ENCODE results near the gene MPDU1. TPM values are rescaled to one million over a fixed set of nuclear protein-coding genes. Genes with fewer than 3 reads are reported as not detected.

The MPDU1 gene
- total and polyA plus RNA-seq, 10 of the 15 experiments (the other 5 are each of a cell fraction or from before 2014, with no cell fraction given): 3.6 to 138 (median 78.9) TPM

DNA sequence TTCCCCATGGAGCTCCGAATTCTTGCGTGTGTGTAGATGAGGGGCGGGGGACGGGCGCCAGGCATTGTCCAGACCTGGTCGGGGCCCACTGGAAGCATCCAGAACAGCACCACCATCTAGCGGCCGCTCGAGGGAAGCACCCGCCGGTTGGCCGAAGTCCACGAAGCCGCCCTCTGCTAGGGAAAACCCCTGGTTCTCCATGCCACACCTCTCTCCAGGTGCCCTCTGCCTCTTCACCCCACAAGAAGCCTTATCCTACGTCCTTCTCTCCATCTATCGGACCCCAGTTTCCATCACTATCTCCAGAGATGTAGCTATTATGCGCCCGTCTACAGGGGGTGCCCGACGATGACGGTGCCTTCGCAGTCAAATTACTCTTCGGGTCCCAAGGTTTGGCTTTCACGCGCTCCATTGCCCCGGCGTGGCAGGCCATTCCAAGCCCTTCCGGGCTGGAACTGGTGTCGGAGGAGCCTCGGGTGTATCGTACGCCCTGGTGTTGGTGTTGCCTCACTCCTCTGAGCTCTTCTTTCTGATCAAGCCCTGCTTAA is 22.6 kb upstream of the MPDU1 start (continued):
- TF ChIP-seq, protein P1, sequence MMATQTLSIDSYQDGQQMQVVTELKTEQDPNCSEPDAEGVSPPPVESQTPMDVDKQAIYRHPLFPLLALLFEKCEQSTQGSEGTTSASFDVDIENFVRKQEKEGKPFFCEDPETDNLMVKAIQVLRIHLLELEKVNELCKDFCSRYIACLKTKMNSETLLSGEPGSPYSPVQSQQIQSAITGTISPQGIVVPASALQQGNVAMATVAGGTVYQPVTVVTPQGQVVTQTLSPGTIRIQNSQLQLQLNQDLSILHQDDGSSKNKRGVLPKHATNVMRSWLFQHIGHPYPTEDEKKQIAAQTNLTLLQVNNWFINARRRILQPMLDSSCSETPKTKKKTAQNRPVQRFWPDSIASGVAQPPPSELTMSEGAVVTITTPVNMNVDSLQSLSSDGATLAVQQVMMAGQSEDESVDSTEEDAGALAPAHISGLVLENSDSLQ (IDR thresholded peaks at IDR 0.05): no peak; the same call in 1 of the 2 replicates
- TF ChIP-seq YY1 (IDR thresholded peaks at IDR 0.05; ENCODE audit: low read depth, low read length): peak; percentile 74
- no peak for TF ChIP-seq PAX8 (IDR thresholded peaks at IDR 0.05)
- no peak for TF ChIP-seq RB1 (IDR thresholded peaks at IDR 0.05; ENCODE audit: borderline replicate concordance)
- peak; percentile 93 to 99 (median 93); a peak in 5 of 6 replicates for TF ChIP-seq CTCF (IDR thresholded peaks at IDR 0.05 in 2 of 3, conservative IDR thresholded peaks at IDR 0.05 in 1 of 3; ENCODE audit: control insufficient read depth in 2 of 3, extremely low read depth in 1 of 3, insufficient read depth in 1 of 3, low read depth in 3 of 3, low read length in 3 of 3)
- TF ChIP-seq, protein P2, sequence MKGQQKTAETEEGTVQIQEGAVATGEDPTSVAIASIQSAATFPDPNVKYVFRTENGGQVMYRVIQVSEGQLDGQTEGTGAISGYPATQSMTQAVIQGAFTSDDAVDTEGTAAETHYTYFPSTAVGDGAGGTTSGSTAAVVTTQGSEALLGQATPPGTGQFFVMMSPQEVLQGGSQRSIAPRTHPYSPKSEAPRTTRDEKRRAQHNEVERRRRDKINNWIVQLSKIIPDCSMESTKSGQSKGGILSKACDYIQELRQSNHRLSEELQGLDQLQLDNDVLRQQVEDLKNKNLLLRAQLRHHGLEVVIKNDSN (IDR thresholded peaks at IDR 0.05; ENCODE audit: borderline replicate concordance, extremely low read length, insufficient read depth, low read depth, low read length): no peak
- no peak for TF ChIP-seq WRNIP1 (IDR thresholded peaks at IDR 0.05; ENCODE audit: borderline replicate concordance, low read depth, low read length)
- TF ChIP-seq EZH2 (IDR thresholded peaks at IDR 0.05; ENCODE audit: borderline replicate concordance, control insufficient read depth, low read depth, low read length): no peak
- TF ChIP-seq HDGF (IDR thresholded peaks at IDR 0.05): peak; percentile 97
- peak; percentile 72; the same call in 1 of the 2 replicates for TF ChIP-seq BACH1 (IDR thresholded peaks at IDR 0.05; ENCODE audit: borderline replicate concordance)
- TF ChIP-seq SMC3 (IDR thresholded peaks at IDR 0.05; ENCODE audit: borderline replicate concordance, low read length): peak; percentile 76
- peak; percentile 37 for TF ChIP-seq RELA (IDR thresholded peaks at IDR 0.05; ENCODE audit: borderline replicate concordance, partially characterized antibody)
- 0 out of 2 replicates have a peak, but pooled peaks have one; percentile 16 for TF ChIP-seq TCF12 (IDR thresholded peaks at IDR 0.05; ENCODE audit: low read depth, low read length)
- TF ChIP-seq, protein P3, sequence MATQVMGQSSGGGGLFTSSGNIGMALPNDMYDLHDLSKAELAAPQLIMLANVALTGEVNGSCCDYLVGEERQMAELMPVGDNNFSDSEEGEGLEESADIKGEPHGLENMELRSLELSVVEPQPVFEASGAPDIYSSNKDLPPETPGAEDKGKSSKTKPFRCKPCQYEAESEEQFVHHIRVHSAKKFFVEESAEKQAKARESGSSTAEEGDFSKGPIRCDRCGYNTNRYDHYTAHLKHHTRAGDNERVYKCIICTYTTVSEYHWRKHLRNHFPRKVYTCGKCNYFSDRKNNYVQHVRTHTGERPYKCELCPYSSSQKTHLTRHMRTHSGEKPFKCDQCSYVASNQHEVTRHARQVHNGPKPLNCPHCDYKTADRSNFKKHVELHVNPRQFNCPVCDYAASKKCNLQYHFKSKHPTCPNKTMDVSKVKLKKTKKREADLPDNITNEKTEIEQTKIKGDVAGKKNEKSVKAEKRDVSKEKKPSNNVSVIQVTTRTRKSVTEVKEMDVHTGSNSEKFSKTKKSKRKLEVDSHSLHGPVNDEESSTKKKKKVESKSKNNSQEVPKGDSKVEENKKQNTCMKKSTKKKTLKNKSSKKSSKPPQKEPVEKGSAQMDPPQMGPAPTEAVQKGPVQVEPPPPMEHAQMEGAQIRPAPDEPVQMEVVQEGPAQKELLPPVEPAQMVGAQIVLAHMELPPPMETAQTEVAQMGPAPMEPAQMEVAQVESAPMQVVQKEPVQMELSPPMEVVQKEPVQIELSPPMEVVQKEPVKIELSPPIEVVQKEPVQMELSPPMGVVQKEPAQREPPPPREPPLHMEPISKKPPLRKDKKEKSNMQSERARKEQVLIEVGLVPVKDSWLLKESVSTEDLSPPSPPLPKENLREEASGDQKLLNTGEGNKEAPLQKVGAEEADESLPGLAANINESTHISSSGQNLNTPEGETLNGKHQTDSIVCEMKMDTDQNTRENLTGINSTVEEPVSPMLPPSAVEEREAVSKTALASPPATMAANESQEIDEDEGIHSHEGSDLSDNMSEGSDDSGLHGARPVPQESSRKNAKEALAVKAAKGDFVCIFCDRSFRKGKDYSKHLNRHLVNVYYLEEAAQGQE (IDR thresholded peaks at IDR 0.05; ENCODE audit: low read depth, low read length): no peak
- no peak for TF ChIP-seq RBBP5 (conservative IDR thresholded peaks at IDR 0.05)
- TF ChIP-seq NBN (IDR thresholded peaks at IDR 0.05): peak; percentile 82; the same call in 1 of the 2 replicates
- TF ChIP-seq TCF3 (IDR thresholded peaks at IDR 0.05; ENCODE audit: borderline replicate concordance, insufficient read depth, low read depth, low read length): no peak
- TF ChIP-seq ZZZ3 (IDR thresholded peaks at IDR 0.05; ENCODE audit: control insufficient read depth, insufficient read length, low read depth): no peak
- TF ChIP-seq SIN3A (IDR thresholded peaks at IDR 0.05; ENCODE audit: low read depth, low read length): peak; percentile 62; the same call in 1 of the 2 replicates
- TF ChIP-seq, protein P4, sequence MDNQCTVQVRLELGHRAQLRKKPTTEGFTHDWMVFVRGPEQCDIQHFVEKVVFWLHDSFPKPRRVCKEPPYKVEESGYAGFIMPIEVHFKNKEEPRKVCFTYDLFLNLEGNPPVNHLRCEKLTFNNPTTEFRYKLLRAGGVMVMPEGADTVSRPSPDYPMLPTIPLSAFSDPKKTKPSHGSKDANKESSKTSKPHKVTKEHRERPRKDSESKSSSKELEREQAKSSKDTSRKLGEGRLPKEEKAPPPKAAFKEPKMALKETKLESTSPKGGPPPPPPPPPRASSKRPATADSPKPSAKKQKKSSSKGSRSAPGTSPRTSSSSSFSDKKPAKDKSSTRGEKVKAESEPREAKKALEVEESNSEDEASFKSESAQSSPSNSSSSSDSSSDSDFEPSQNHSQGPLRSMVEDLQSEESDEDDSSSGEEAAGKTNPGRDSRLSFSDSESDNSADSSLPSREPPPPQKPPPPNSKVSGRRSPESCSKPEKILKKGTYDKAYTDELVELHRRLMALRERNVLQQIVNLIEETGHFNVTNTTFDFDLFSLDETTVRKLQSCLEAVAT (IDR thresholded peaks at IDR 0.05): 0 out of 2 replicates have a peak, but pooled peaks have one; percentile 31
- no peak for TF ChIP-seq HCFC1 (IDR thresholded peaks at IDR 0.05; ENCODE audit: low read length)
- peak; percentile 17 for TF ChIP-seq SMAD1 (IDR thresholded peaks at IDR 0.05; ENCODE audit: low read depth, partially characterized antibody)

All from GM12878 (cell line).